Neural progenitor cell (in vitro differentiated cells): ENCODE measurements around the gene COL23A1. TPM values are rescaled to one million over a fixed set of nuclear protein-coding genes. Genes with fewer than 3 reads are reported as not detected.

Source experiments
- DNase-seq: peaks from one replicate; pipeline ENCODE4 v3.0.0-alpha.2; 2016; ENCODE audit warnings: low spot score
- H2AFZ ChIP-seq: fragments of 200-600 bp; sonication (generic); replicated peaks from 2 replicates; pipeline ENCODE4 v1.6.1; 2016; ENCODE audit warnings: antibody characterized with exemption
- H3F3A ChIP-seq: fragments of 200-600 bp; sonication (generic); 2 replicates; pipeline ENCODE4 v1.6.1; 2016; ENCODE audit warnings: antibody characterized with exemption, low read depth
- H3K27ac ChIP-seq: fragments of 200-600 bp; sonication (generic); 2 replicates; pipeline ENCODE4 v1.5.1; 2016; ENCODE audit warnings: mild to moderate bottlenecking
- H3K27me3 ChIP-seq: fragments of 200-600 bp; sonication (generic); 2 replicates; pipeline ENCODE4 v1.6.1; 2016; ENCODE audit warnings: mild to moderate bottlenecking, moderate library complexity
- H3K36me3 ChIP-seq: fragments of 200-600 bp; sonication (generic); 2 replicates; pipeline ENCODE4 v1.5.1; 2016
- H3K4me1 ChIP-seq: fragments of 200-600 bp; sonication (generic); 2 replicates; pipeline ENCODE4 v1.6.1; 2016; ENCODE audit warnings: mixed run types
- H3K4me2 ChIP-seq: fragments of 200-600 bp; sonication (generic); 2 replicates; pipeline ENCODE4 v1.6.1; 2016
- H3K4me3 ChIP-seq: fragments of 200-600 bp; sonication (generic); 2 replicates; pipeline ENCODE4 v1.5.1; 2016
- H3K79me2 ChIP-seq: fragments of 200-600 bp; sonication (generic); 2 replicates; pipeline ENCODE4 v1.6.1; 2016; ENCODE audit warnings: low read depth
- H3K9ac ChIP-seq: fragments of 200-600 bp; sonication (generic); 2 replicates; pipeline ENCODE4 v1.6.1; 2016
- H3K9me3 ChIP-seq: fragments of 200-600 bp; sonication (generic); 2 replicates; pipeline ENCODE4 v1.5.1; 2016; ENCODE audit warnings: low read depth
- H4K20me1 ChIP-seq: fragments of 200-600 bp; sonication (generic); 2 replicates; pipeline ENCODE4 v1.6.1; 2016; ENCODE audit warnings: low read depth
- H3K27ac Mint-ChIP-seq: 3 replicates; pipeline ENCODE4 v1.8.0; 2021; ENCODE audit warnings: mixed read lengths
- H3K27me3 Mint-ChIP-seq: 2 replicates; pipeline ENCODE4 v1.8.0; 2022; ENCODE audit warnings: low read depth, mild to moderate bottlenecking, inconsistent platforms, moderate library complexity, mixed read lengths; ENCODE audit not compliant: insufficient read depth
- H3K36me3 Mint-ChIP-seq: 3 replicates; pipeline ENCODE4 v1.8.0; 2021; ENCODE audit warnings: mixed read lengths
- H3K4me1 Mint-ChIP-seq: 3 replicates; pipeline ENCODE4 v1.8.0; 2021; ENCODE audit warnings: mixed read lengths
- H3K4me3 Mint-ChIP-seq: 3 replicates; pipeline ENCODE4 v1.8.0; 2021; ENCODE audit warnings: mild to moderate bottlenecking, moderate library complexity, mixed read lengths
- H3K9me3 Mint-ChIP-seq: 3 replicates; pipeline ENCODE4 v1.8.0; 2020; ENCODE audit warnings: mixed read lengths
- CTCF ChIP-seq: fragments of 200-600 bp; sonication (generic); IDR thresholded peaks from 2 replicates; pipeline ENCODE4 v1.5.1; 2017; ENCODE audit warnings: antibody characterized with exemption, mild to moderate bottlenecking
- EZH2 ChIP-seq: fragments of 200-600 bp; sonication (generic); IDR thresholded peaks from 2 replicates; pipeline ENCODE4 v1.6.1; 2017; ENCODE audit warnings: antibody characterized with exemption, mild to moderate bottlenecking, moderate library complexity
- EZH2phosphoT487 ChIP-seq: fragments of 200-600 bp; sonication (generic); IDR thresholded peaks from 2 replicates; pipeline ENCODE4 v1.6.1; 2017; ENCODE audit warnings: antibody characterized with exemption
- total RNA-seq: library from RNA; depleted of rRNA; stranded (reverse); fragments of >200 nt; gene quantifications from 2 replicates; pipeline ENCODE4 v1.2.3, GENCODE V29; 2015; ENCODE audit warnings: low replicate concordance

The COL23A1 gene
- total RNA-seq, 1 donor from 2014 or later: not detected

- DNase-seq: no peak
- no peaks in the 10 kb centered on the region for H3K36me3 ChIP-seq
- H3K36me3 Mint-ChIP-seq: peaks cover 9% of the 10 kb centered on the region
These were observed 75.3 kb downstream of the COL23A1 start for GRCh38 chr5:178514851-178515418.

GRCh38 chr5:178511172-178511571, 79.0 kb downstream of the COL23A1 start:
- Mint-ChIP-seq H3K27ac (no peak overlapping the region), H3K36me3 (peaks cover 13% of the 10 kb centered on the region), H3K9me3 (peaks cover 41% of the 10 kb centered on the region), H3K4me1 (peaks cover 27% of the 10 kb centered on the region), H3K4me3 (no peak overlapping the region), H3K27me3 (no peaks in the 10 kb centered on the region)
- Histone ChIP-seq H3K27me3 (no peaks in the 10 kb centered on the region), H3K4me1 (no peaks in the 10 kb centered on the region), H3K27ac (no peak overlapping the region), H2AFZ (no peak overlapping the region), H3K9ac (no peak overlapping the region), H3K4me3 (no peak overlapping the region), H4K20me1 (no peaks in the 10 kb centered on the region), H3K4me2 (no peak overlapping the region), H3K9me3 (no peaks in the 10 kb centered on the region), H3K79me2 (no peaks in the 10 kb centered on the region), H3K36me3 (no peaks in the 10 kb centered on the region), H3F3A (no peaks in the 10 kb centered on the region)
- no peak for TF ChIP-seq EZH2phosphoT487
- no peak for DNase-seq

More at GRCh38 chr5:178514851-178515418, 75.3 kb downstream of the COL23A1 start:
- H3K9me3 Mint-ChIP-seq: peaks cover 37% of the 10 kb centered on the region
- peaks cover 25% of the 10 kb centered on the region for H3K4me1 Mint-ChIP-seq
- H3K27ac ChIP-seq: no peak overlapping the region
- no peaks in the 10 kb centered on the region for H3K9me3 ChIP-seq
- H3K9ac ChIP-seq: no peak overlapping the region
- no peak overlapping the region for H3K4me3 Mint-ChIP-seq
- H3K27ac Mint-ChIP-seq: no peak overlapping the region
- H3K79me2 ChIP-seq: no peaks in the 10 kb centered on the region
- no peaks in the 10 kb centered on the region for H3F3A ChIP-seq
- H2AFZ ChIP-seq: no peak overlapping the region
- H3K27me3 Mint-ChIP-seq: peaks cover 5% of the 10 kb centered on the region
- H3K4me1 ChIP-seq: no peaks in the 10 kb centered on the region
- no peak for TF ChIP-seq EZH2phosphoT487
- no peak for TF ChIP-seq CTCF
- no peak for TF ChIP-seq EZH2
- H3K27me3 ChIP-seq: no peaks in the 10 kb centered on the region
- no peak overlapping the region for H3K4me2 ChIP-seq
- H4K20me1 ChIP-seq: no peaks in the 10 kb centered on the region
- no peak overlapping the region for H3K4me3 ChIP-seq

GRCh38 chr5:178509491-178510057, 80.6 kb downstream of the COL23A1 start:
- Histone ChIP-seq H3K9ac (no peak overlapping the region), H3F3A (no peaks in the 10 kb centered on the region), H4K20me1 (no peaks in the 10 kb centered on the region), H3K79me2 (no peaks in the 10 kb centered on the region), H3K27me3 (no peaks in the 10 kb centered on the region), H2AFZ (no peak overlapping the region), H3K4me2 (no peak overlapping the region), H3K4me1 (no peaks in the 10 kb centered on the region), H3K36me3 (no peaks in the 10 kb centered on the region), H3K9me3 (no peaks in the 10 kb centered on the region), H3K4me3 (no peak overlapping the region), H3K27ac (no peak overlapping the region)
- no peak overlapping the region for H3K27ac Mint-ChIP-seq
- peaks cover 42% of the 10 kb centered on the region for H3K9me3 Mint-ChIP-seq
- H3K4me3 Mint-ChIP-seq: no peak overlapping the region
- H3K27me3 Mint-ChIP-seq: peaks cover under 1% of the 10 kb centered on the region
- H3K4me1 Mint-ChIP-seq: peaks cover 38% of the 10 kb centered on the region
- TF ChIP-seq EZH2: no peak
- TF ChIP-seq EZH2phosphoT487: no peak
- TF ChIP-seq CTCF: no peak
- H3K36me3 Mint-ChIP-seq: peaks cover 13% of the 10 kb centered on the region
- no peak for DNase-seq
